ENCODE measurements around the gene LYAR. TPM values are rescaled to one million over a fixed set of nuclear protein-coding genes. Genes with fewer than 3 reads are reported as not detected.

LYAR gene
- total and polyA plus RNA-seq, 2 donors (not counting 3 experiments of a cell fraction or from before 2014, with no cell fraction given), result 4.2 to 24.6 TPM

GRCh38 chr4:4306920-4307319 lies 17.0 kb upstream of the LYAR start:
- H3K9me1 ChIP-seq (replicated peaks; ENCODE audit: control insufficient read depth, extremely low read depth, insufficient read depth, low read length), result no peaks in the 10 kb centered on the region
- no peak for FAIRE-seq
- H3K9me3 ChIP-seq (replicated peaks; ENCODE audit: control insufficient read depth, insufficient read depth, low read length), result no peaks in the 10 kb centered on the region
- H3K27me3 ChIP-seq (ENCODE audit: control insufficient read depth in 2 of 2, insufficient read depth in 2 of 2, low read length in 2 of 2), result no peaks in the 10 kb centered on the region
- POLR2A ChIA-PET, result no interaction called here
- intact Hi-C loops (cut with micrococcal nuclease), result no loop called here
- DNase-seq (ENCODE audit: low read depth, low spot score), result no peak
- H3K9ac ChIP-seq (replicated peaks; ENCODE audit: extremely low read depth, insufficient read depth, low read length), result no peak overlapping the region
- no peak overlapping the region for H3K4me2 ChIP-seq (ENCODE audit: insufficient read depth, low read length)
- H3K36me3 ChIP-seq (ENCODE audit: control insufficient read depth in 2 of 2, extremely low read depth in 1 of 2, insufficient read depth in 2 of 2, low read length in 2 of 2), result peaks cover 0 to 23% of the 10 kb centered on the region in 2 experiments
- no peak for TF ChIP-seq MAX (IDR thresholded peaks at IDR 0.05; ENCODE audit: insufficient read depth, insufficient read length)
- TF ChIP-seq JUN (IDR thresholded peaks at IDR 0.05; ENCODE audit: borderline replicate concordance, insufficient read depth, insufficient read length, low read depth), result no peak
- no peak for TF ChIP-seq MYC (IDR thresholded peaks at IDR 0.05; ENCODE audit: low read depth, low read length)
- no peak for TF ChIP-seq GATA2 (IDR thresholded peaks at IDR 0.05; ENCODE audit: insufficient read depth, insufficient read length, low read depth, low read length)
- no peak for TF ChIP-seq EZH2 (IDR thresholded peaks at IDR 0.05; ENCODE audit: borderline replicate concordance, low read depth, low read length, severe bottlenecking)
- H3K4me1 ChIP-seq (ENCODE audit: control insufficient read depth, extremely low read depth, insufficient read depth, low read length), result no peaks in the 10 kb centered on the region
- no peak overlapping the region for H3K4me3 ChIP-seq (replicated peaks in 1 of 3; ENCODE audit: insufficient read depth in 1 of 3, low read depth in 1 of 3, low read length in 3 of 3)
- H3K27ac ChIP-seq (ENCODE audit: insufficient read depth, low read depth, low read length), result no peak overlapping the region
- no TSS peak for BruUV-seq (replicated peaks)
- H3K79me2 ChIP-seq (ENCODE audit: control insufficient read depth, insufficient read depth, low read length), result no peaks in the 10 kb centered on the region
- no peak overlapping the region for H2AFZ ChIP-seq (ENCODE audit: low read depth, low read length)
- H4K20me1 ChIP-seq (replicated peaks; ENCODE audit: control insufficient read depth, extremely low read depth, insufficient read depth, low read length), result no peaks in the 10 kb centered on the region
- dilution Hi-C loops (cut with MboI; ENCODE audit: extremely low pct_ligation_motif_present, low sequenced_read_pairs), result no loop called here
- CTCF ChIA-PET, result interaction anchor here (2.4 kb wide), 1 partner anchor 10 kb away, joined by 8 read pairs; no protein-coding TSS in a partner anchor

- DNase-seq (ENCODE audit: low read depth, low spot score) (no peak), FAIRE-seq (no peak)
- H3K79me2 ChIP-seq (ENCODE audit: control insufficient read depth, insufficient read depth, low read length), result peaks cover 2% of the 10 kb centered on the region
- no peak overlapping the region for H3K4me3 ChIP-seq (replicated peaks in 1 of 3; ENCODE audit: insufficient read depth in 1 of 3, low read depth in 1 of 3, low read length in 3 of 3)
- no peak overlapping the region for H2AFZ ChIP-seq (ENCODE audit: low read depth, low read length)
- BruUV-seq (replicated peaks), result no TSS peak
- no peaks in the 10 kb centered on the region for H4K20me1 ChIP-seq (replicated peaks; ENCODE audit: control insufficient read depth, extremely low read depth, insufficient read depth, low read length)
- TF ChIP-seq JUN (IDR thresholded peaks at IDR 0.05; ENCODE audit: borderline replicate concordance, insufficient read depth, insufficient read length, low read depth) (no peak), MYC (IDR thresholded peaks at IDR 0.05; ENCODE audit: low read depth, low read length) (no peak), EZH2 (IDR thresholded peaks at IDR 0.05; ENCODE audit: borderline replicate concordance, low read depth, low read length, severe bottlenecking) (no peak), POLR2AphosphoS5 (IDR thresholded peaks at IDR 0.05; ENCODE audit: insufficient read depth, low read depth, low read length) (no peak), POLR2A (IDR thresholded peaks at IDR 0.05; ENCODE audit: low read depth, low read length) (no peak)
- H3K9me3 ChIP-seq (replicated peaks; ENCODE audit: control insufficient read depth, insufficient read depth, low read length), result no peaks in the 10 kb centered on the region
- H3K27ac ChIP-seq (ENCODE audit: insufficient read depth, low read depth, low read length), result no peak overlapping the region
- peaks cover 2 to 22% of the 10 kb centered on the region in 2 experiments for H3K36me3 ChIP-seq (ENCODE audit: control insufficient read depth in 2 of 2, extremely low read depth in 1 of 2, insufficient read depth in 2 of 2, low read length in 2 of 2)
- H3K9me1 ChIP-seq (replicated peaks; ENCODE audit: control insufficient read depth, extremely low read depth, insufficient read depth, low read length), result no peaks in the 10 kb centered on the region
- intact Hi-C loops (cut with micrococcal nuclease), result no loop called here
- POLR2A ChIA-PET, result no interaction called here
- no peaks in the 10 kb centered on the region for H3K4me1 ChIP-seq (ENCODE audit: control insufficient read depth, extremely low read depth, insufficient read depth, low read length)
- no peaks in the 10 kb centered on the region for H3K27me3 ChIP-seq (ENCODE audit: control insufficient read depth in 2 of 2, insufficient read depth in 2 of 2, low read length in 2 of 2)
- dilution Hi-C loops (cut with MboI; ENCODE audit: extremely low pct_ligation_motif_present, low sequenced_read_pairs), result no loop called here
- no peak overlapping the region for H3K9ac ChIP-seq (replicated peaks; ENCODE audit: extremely low read depth, insufficient read depth, low read length)
- no peak overlapping the region for H3K4me2 ChIP-seq (ENCODE audit: insufficient read depth, low read length)
- CTCF ChIA-PET, result interaction anchor here (1.2 to 1.5 kb wide), 2 partner anchors 15 to 17 kb away, joined by 3 to 5 read pairs; no protein-coding TSS in a partner anchor
These were observed 12.5 kb upstream of the LYAR start for GRCh38 chr4:4302416-4302815.
